HEK293T (cell line): ENCODE measurements around the gene AZU1.
"Not testable (repeated sequence)": the region's sequence is repeated elsewhere in the genome, so short reads cannot be mapped to it uniquely, and the experiment has no call there.

Experiments used
- CTCF ChIA-PET: fragments of 350-600 bp; formaldehyde crosslinking; extraction: SDS; loops from one replicate; lab custom pipeline; 2021; ENCODE audit warnings: antibody characterized with exemption, inconsistent platforms; lab: Yijun Ruan, JAX
- POLR2A ChIA-PET: fragments of 350-600 bp; formaldehyde crosslinking; extraction: SDS; loops from one replicate; lab custom pipeline; 2020; ENCODE audit warnings: antibody characterized with exemption, inconsistent platforms; lab: Yijun Ruan, JAX
- DNase-seq: peaks from one replicate; pipeline ENCODE4 v3.0.0; 2012; ENCODE audit warnings: mixed read lengths; ENCODE audit errors: extremely low spot score
- ARNT ChIP-seq: fragments of 450-650 bp; IDR thresholded peaks from 2 replicates; pipeline ENCODE4 v1.6.1; 2017; ENCODE audit warnings: mild to moderate bottlenecking
- BHLHE40 ChIP-seq: fragments of 450-650 bp; IDR thresholded peaks from 2 replicates; pipeline ENCODE4 v1.6.1; 2016; ENCODE audit warnings: mild to moderate bottlenecking, moderate library complexity, borderline replicate concordance
- CTBP1 ChIP-seq: fragments of 450-650 bp; IDR thresholded peaks from 2 replicates; pipeline ENCODE4 v1.6.1; 2016; ENCODE audit warnings: borderline replicate concordance
- ELF4 ChIP-seq: fragments of 450-650 bp; IDR thresholded peaks from 2 replicates; pipeline ENCODE4 v1.6.1; 2017; ENCODE audit warnings: antibody characterized with exemption
- FOXA1 ChIP-seq: fragments of 450-650 bp; IDR thresholded peaks from 2 replicates; pipeline ENCODE4 v1.6.1; 2016; ENCODE audit warnings: mild to moderate bottlenecking
- FOXK2 ChIP-seq: fragments of 450-650 bp; IDR thresholded peaks from 2 replicates; pipeline ENCODE4 v1.6.1; 2016; ENCODE audit warnings: mild to moderate bottlenecking
- HDGF ChIP-seq: fragments of 450-650 bp; IDR thresholded peaks from 2 replicates; pipeline ENCODE4 v1.6.1; 2017; ENCODE audit warnings: antibody characterized with exemption, borderline replicate concordance
- L3MBTL2 ChIP-seq: fragments of 450-650 bp; conservative IDR thresholded peaks from 2 replicates; pipeline ENCODE4 v1.6.1; 2016; ENCODE audit warnings: mild to moderate bottlenecking
- LEF1 ChIP-seq: fragments of 450-650 bp; IDR thresholded peaks from 2 replicates; pipeline ENCODE4 v1.6.1; 2017; ENCODE audit warnings: mild to moderate bottlenecking, borderline replicate concordance
- NFRKB ChIP-seq: fragments of 450-650 bp; IDR thresholded peaks from 2 replicates; pipeline ENCODE4 v1.6.1; 2016; ENCODE audit warnings: mild to moderate bottlenecking, moderate library complexity
- PKNOX1 ChIP-seq: fragments of 450-650 bp; IDR thresholded peaks from 2 replicates; pipeline ENCODE4 v1.6.1; 2016
- SP1 ChIP-seq: fragments of 450-650 bp; IDR thresholded peaks from 2 replicates; pipeline ENCODE4 v1.6.1; 2017
- SUZ12 ChIP-seq: fragments of 450-650 bp; IDR thresholded peaks from 2 replicates; pipeline ENCODE4 v1.6.1; 2016; ENCODE audit warnings: mild to moderate bottlenecking
- TARDBP ChIP-seq: fragments of 450-650 bp; IDR thresholded peaks from 2 replicates; pipeline ENCODE4 v1.6.1; 2016

The AZU1 gene

GRCh38 chr19:876780-877314 is 49.2 kb downstream of the AZU1 start:
- no peak for DNase-seq
- POLR2A ChIA-PET, result no interaction called here
- CTCF ChIA-PET, result no interaction called here
- TF ChIP-seq ELF4 (no peak), PKNOX1 (no peak), NFRKB (no peak), TARDBP (no peak), SUZ12 (no peak), HDGF (no peak), SP1 (no peak), ARNT (no peak), BHLHE40 (no peak), FOXK2 (no peak), L3MBTL2 (no peak)

- CTCF ChIA-PET, POLR2A ChIA-PET, DNase-seq: not testable (repeated sequence)
Observed at GRCh38 chr19:877992-878660, 50.5 kb downstream of the AZU1 start.

- DNase-seq, CTCF ChIA-PET: not testable (repeated sequence)
- POLR2A ChIA-PET, result interaction anchor here (1.3 kb wide), 1 partner anchor 14 kb away, joined by 3 read pairs; the partner anchor contains the start of genes MED16 and RNU6-9
Observed at GRCh38 chr19:878751-879561, 51.3 kb downstream of the AZU1 start.

GRCh38 chr19:879711-880438 is 52.2 kb downstream of the AZU1 start:
- CTCF ChIA-PET, result no interaction called here
- POLR2A ChIA-PET, result interaction anchor here (1.3 kb wide), 1 partner anchor 13 kb away, joined by 3 read pairs; the partner anchor contains the start of genes MED16 and RNU6-9
- DNase-seq, result no peak
- TF ChIP-seq BHLHE40, result no peak
- TF ChIP-seq SP1, result no peak
- TF ChIP-seq CTBP1, result no peak
- TF ChIP-seq L3MBTL2, result no peak
- TF ChIP-seq SUZ12, result no peak
- TF ChIP-seq FOXA1, result no peak
- no peak for TF ChIP-seq FOXK2
- TF ChIP-seq HDGF, result no peak
- no peak for TF ChIP-seq LEF1
